Stimulated activated CD4-positive, alpha-beta T cell treated with anti-CD3 and anti-CD28 coated beads, Interleukin-1b, Interleukin-23, amount 100 ng/mL, for 48 hours (primary cell): ENCODE data around the gene AJM1.
"Not testable (repeated sequence)": the region's sequence is repeated elsewhere in the genome, so short reads cannot be mapped to it uniquely, and the experiment has no call there.

Experiments
- DNase-seq: peaks from one replicate; pipeline ENCODE4 v3.0.0-alpha.2; 2020

AJM1 gene

GRCh38 chr9:136842380-136842948 is at the start of gene AJM1:
Gene AJM1 (plus strand): TSS chr9:136842478. CDS start chr9:136844415, 1,937 bp downstream.
- DNase-seq = peak; percentile 80

DNA sequence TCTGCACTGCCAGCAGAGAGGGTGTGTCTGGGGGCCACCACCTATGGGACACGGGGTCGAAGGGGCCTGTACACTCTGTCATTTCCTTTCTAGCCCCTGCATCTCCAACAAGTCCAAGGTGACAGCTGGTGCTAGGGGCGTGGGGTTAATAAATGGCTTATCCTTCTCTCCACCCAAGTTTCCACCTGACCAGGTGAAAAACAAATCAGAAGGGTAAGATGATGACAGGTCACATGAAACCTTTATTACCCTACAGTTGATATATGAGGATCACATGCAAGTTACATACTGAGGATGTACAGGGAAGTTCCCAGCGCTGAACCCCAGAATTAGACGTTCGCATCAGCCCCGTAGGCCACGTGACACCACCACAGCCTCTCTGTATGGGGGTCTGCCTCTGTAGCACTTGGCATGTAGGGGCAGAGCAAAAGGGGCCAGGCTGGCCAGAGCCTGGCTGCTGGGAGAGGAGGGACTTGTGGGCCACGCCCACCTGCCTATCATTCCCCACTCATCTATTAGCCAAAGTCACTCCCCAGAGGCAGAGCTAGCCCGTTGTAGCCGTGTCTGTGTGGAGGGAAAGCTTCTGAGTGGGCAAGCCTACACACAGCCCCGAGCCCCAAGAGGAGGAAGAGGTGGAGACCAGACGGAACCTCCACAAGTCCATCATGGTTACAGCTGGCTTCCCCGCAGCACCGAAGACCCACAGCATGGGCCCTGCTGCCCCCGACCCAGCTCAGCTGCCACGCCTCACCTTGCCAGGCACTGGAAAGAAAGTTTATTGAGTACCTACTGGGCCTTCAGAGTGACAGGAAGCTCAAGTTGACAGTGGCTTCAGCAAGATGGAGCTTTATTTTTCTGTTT is 49.0 kb upstream of the AJM1 start:
- DNase-seq = no peak

DNA sequence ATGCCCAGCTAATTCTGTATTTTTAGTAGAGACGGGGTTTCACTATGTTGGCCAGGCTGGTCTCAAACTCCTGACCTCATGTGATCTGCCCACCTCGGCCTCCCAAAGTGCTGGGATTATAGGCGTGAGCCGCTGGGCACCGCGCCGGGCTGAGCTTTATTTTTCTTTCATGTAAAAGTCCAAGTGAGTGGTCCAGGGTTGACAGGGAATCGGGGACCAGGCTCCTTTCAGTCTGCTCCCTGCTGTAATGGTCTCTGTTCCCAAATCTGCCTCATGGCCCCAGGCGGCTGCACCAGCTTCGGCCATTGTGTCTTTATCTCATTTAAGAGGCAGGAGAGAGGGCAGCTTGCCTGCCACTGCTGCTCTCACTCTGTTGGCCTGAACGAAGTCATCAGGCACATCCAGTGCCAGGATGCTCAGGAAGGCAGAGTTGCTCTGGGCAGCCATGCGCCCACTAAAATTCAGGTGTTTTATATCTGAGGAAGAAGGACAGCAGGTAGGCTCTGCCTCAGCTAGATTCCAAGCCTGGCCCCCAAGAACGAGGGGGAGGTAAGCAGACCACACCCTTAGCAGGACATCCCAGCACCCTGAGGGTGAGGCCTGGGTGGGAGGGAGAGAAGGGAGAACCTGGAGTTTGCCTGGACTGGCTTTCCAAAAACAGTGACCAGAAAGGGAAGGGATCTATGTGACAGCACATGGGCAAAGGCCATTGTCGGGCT is 47.8 kb upstream of the AJM1 start:
- no peak for DNase-seq

GRCh38 chr9:136795000-136795348 is 47.3 kb upstream of the AJM1 start:
- DNase-seq = no peak

- DNase-seq = no peak
Observed at GRCh38 chr9:136796238-136796774, 46.0 kb upstream of the AJM1 start, which contains the start of gene CCDC183. Gene CCDC183 (plus strand): TSS chr9:136796338. CDS start chr9:136796398, 60 bp downstream.

- DNase-seq = not testable (repeated sequence)
Observed at GRCh38 chr9:136796775-136797347, 45.4 kb upstream of the AJM1 start.

DNA sequence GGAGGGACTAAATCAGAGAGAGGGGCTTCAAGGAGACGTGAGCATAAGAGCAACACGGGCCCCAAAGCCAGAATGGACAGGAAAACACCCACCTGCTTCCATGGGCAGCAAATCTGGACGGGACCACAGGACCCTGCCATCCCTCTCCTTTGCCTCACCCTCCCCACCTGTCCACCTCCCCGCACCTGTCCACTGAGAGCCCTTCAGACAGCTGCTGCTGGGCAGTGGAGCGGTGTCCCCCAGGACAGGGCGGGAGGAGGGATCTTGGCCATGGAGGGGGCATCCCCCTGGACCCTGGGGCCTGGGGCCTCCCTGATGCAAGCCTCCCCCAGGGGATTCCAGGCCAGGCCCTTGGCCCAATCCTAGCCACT is 43.6 kb upstream of the AJM1 start:
- no peak for DNase-seq

GRCh38 chr9:136799079-136799853 is 43.0 kb upstream of the AJM1 start:
- DNase-seq = no peak

DNA sequence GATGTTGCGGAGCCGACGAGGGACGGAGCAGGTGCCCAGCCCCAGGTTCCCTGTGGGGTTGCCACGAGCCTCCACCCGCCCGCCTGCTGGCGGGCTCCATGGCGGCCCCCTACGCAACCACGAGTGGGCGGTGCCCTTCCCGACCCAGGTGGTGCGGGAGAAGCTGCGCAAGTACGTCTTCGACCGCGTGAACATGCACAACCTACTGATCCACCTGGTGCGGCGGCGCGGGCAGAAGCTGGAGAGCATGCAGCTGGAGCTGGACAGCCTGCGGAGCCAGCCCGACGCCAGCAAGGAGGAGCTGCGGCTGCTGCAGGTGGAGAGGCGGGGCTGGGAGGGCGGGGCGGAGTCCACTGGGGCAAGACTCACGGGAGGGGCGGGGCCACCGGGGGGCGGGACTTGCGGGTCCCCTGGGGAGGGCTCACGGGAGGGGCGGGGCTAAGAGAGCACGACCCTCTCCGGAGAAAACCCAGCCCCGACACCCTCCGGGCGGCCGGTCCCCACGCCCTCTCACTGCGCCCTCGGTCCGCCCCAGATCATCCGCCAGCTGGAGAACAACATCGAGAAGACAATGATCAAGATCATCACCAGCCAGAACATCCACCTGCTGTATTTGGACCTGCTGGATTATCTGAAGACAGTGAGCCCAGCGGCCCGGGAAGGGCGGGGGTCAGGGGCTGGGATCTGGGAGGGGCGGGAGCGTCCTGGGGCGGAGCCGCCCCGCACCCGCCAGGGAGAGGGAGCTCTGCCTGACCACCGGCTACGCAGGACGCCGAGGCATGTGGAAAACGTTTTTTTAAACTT is 42.2 kb upstream of the AJM1 start:
- peak; percentile 84 for DNase-seq

DNA sequence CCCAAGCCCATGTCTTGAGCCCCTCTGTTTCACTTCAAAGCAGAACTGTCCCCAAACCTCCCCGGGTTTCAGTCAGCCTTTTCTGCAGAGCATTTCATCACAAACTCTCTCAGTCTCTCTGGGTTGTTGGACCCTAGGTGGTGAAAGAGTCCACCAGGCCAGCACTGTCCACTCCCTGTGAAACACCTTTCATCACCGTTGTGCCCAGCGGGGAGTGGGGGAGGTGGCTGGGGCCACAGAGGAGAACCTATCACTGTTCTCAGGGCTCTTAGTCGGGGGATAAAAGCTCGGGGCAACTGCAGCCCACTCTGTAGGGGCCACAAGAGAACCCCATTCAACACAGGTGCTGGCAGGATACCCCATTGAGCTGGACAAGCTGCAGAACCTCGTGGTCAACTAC is 40.0 kb upstream of the AJM1 start:
- DNase-seq = no peak

DNA sequence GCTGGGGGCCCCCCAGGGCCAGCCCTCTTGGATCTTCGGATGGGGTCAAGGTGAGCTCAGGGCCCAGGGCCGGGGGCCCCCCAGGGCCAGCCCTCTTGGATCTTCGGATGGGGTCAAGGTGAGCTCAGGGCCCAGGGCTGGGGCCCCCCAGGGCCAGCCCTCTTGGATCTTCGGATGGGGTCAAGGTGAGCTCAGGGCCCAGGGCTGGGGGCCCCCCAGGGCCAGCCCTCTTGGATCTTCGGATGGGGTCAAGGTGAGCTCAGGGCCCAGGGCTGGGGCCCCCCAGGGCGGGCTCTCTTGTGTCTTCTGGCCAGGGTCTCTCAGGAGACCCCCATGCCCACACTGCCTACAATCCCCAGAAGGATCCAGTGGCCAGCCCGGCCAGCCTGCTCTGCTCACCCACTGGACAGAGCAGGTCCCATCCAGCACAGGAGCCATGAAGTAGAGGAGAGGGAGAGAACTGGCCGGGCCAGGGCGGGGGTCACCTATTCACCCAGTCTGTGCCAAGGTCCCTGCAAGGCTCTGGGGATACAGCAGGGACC is 39.2 kb upstream of the AJM1 start:
- not testable (repeated sequence) for DNase-seq

DNA sequence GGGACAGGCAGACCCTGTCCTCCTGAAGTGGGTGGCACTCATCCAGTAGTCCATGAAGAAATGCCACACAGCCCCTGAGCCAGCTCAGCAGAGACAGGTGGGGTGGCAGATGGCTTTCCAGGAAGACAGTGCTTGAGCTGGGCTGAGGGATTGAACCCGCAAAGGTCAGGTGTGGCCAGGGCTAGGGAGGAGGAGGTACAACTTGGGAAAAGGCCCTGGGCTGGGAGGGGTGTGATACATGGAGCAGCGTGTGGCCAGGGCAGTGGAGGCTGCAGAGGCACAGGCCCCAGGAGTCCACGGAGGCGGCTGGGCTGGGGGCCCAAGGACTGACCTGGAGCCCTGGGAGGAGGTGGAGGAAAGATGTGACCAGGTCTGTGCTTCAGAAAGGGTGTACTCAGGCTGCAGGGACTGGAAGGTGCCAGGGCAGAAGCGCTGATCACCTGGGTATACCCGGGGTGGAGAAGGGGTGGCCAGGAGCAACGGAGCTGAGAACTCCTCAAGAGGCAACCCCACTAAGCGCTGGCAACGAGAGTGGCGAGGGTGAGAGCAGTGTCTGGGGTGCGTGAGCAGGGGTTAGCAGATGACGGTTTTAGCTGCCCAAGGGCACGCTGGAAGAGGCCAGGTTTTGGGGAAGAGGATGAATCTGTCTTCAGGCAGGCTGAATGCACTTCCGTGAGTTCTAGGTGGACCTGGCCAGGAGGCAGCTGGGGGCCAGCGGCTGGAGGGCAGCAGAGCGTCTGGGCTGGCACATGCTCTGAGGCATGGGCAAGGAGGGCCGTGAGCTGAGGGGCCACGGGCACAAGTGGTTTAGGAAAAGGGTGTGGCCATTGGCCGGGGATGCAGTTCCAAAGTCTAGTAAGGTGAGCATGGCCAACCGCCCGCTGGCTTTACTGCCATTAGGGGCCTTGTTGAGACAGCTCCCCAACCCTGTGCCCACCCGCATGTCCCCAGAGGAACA is 38.4 kb upstream of the AJM1 start:
- DNase-seq = no peak

DNA sequence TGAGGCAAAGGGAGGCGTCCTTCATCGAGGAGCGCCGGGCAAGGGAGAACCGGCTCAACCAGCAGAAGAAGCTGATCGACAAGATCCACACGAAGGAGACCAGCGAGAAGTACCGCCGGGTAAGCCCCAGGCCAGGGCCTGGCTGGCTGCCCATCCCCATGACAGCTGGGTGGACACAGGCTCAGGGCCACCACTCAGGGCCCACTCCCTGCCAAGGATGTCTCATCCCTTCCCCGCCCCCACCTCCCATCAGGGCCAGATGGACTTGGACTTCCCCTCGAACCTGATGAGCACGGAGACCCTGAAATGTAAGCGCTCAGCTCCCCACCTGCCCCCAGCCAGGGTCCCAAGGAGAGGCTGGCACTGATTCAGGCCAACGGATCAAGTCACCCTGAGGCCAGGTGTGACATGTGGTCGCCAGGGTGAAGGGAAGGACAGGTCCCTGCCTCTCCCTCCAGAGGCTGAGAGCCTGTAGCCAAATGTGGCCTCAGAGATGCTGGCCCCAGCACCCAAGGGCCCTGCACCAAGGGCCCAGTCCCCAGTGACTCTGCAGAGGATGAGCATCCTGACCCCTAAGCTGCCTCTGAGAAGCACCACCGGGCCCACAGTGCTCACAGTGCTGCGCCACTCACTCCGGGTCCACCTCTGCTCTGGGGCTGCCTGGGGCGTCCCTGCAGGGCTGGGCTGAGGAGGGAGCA is 37.6 kb upstream of the AJM1 start:
- no peak for DNase-seq

DNA sequence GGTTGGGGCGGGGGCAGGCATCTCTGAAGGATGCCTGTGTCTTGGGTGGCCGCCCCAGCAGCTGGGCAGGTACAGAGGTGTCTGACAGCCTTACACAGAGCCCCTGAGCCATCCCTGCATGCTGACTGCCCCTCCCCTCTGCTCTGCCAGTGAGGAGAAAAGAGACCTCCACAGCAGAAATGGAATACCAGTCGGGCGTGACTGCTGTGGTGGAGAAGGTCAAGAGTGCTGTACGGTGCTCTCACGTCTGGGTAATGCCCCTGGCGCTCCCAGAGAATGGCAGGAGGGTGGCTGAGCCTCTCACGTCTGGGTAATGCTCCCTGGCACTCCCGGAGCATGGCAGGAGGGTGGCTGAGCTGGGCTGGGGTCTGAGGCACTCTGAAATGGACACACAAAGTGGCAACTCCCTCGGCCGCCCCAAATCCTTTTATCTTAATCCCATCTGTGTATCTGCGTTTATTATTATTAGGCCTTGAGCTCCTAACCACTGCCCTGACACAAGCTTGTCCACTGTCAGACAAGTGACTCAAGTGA is 37.0 kb upstream of the AJM1 start:
- no peak for DNase-seq

- DNase-seq = no peak
Observed at GRCh38 chr9:136806067-136806466, 36.2 kb upstream of the AJM1 start.

DNA sequence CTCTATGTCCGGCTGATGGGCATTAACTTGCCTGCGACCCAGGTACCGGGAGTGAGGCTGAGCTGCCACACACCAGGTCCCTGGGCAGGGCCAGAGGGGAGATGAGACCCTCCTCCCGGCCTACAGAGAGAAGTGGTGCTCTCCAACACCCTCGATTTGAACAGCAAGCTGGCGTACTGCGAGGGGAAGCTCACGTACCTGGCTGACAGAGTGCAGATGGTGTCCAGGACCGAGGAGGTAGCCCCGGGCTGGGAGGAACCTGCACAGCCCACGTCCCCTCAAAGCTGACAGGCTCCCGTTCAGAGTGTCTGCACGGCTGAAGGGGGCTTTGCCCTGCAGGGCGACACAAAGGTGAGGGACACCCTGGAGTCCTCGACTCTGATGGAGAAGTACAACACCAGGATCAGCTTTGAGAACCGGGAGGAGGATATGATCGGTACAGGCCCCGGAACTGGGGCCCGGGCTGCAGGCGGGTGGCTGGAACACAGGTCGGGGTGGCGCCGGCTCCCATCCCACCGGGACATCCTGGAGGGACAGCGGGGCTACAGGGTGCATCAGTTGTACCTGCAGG is 35.6 kb upstream of the AJM1 start:
- DNase-seq = no peak

GRCh38 chr9:136807281-136808074 is 34.8 kb upstream of the AJM1 start, which contains the start of gene RABL6:
Gene RABL6 (plus strand): TSS chr9:136807948. CDS start chr9:136808197, 249 bp downstream.
- DNase-seq = peak; percentile 77
